ENCODE data around the gene TP53INP2.
A peak's percentile ranks its signal among the peaks of the same experiment; 100 is the strongest.

Gene TP53INP2

DNA sequence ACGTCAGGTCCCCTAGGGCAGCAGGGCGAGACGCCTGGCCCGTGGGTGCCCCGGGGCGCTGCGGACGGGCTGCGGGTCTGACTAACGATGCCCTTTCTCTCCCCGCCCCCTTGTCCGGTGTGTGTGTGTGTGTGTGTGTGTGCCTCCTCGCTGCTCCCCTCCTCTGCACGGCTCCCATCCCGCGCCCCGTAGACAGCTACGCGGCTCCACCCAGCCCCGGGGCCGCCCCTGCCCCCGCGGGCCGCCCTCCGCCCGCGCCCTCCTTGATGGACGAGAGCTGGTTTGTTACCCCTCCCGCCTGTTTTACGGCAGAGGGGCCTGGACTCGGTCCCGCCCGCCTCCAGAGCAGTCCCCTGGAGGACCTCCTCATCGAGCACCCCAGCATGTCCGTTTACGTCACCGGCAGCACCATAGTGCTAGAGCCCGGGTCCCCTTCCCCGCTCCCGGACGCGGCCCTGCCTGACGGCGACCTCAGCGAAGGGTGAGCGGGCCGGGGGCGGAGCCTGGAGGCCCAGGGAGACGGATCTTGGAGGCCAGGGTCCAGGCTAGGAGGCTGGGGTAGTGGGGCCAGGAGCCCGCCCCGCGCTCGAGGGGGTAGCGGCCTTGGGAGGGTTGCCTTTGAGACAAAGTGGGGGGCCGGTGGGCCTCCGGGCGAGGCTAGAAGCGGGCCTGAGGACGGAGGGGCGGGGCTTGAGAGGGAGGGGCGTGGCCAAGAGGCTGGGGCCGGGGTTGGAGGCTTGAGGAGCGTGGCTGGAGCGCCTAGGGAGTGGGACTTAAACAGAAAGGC lies 5.1 kb downstream of the TP53INP2 start:
- peak overlapping the region; percentile 58 for H3K4me3 ChIP-seq (ENCODE audit: low read depth, low read length)
- TF ChIP-seq, protein P1, sequence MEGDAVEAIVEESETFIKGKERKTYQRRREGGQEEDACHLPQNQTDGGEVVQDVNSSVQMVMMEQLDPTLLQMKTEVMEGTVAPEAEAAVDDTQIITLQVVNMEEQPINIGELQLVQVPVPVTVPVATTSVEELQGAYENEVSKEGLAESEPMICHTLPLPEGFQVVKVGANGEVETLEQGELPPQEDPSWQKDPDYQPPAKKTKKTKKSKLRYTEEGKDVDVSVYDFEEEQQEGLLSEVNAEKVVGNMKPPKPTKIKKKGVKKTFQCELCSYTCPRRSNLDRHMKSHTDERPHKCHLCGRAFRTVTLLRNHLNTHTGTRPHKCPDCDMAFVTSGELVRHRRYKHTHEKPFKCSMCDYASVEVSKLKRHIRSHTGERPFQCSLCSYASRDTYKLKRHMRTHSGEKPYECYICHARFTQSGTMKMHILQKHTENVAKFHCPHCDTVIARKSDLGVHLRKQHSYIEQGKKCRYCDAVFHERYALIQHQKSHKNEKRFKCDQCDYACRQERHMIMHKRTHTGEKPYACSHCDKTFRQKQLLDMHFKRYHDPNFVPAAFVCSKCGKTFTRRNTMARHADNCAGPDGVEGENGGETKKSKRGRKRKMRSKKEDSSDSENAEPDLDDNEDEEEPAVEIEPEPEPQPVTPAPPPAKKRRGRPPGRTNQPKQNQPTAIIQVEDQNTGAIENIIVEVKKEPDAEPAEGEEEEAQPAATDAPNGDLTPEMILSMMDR (IDR thresholded peaks at IDR 0.05; ENCODE audit: low read depth, low read length), result no peak
- TF ChIP-seq MYC (IDR thresholded peaks at IDR 0.05; ENCODE audit: low read depth, low read length) (peak; percentile 83), POLR2A (IDR thresholded peaks at IDR 0.05; ENCODE audit: extremely low read depth, insufficient read length) (peak; percentile 43)
- TF ChIP-seq, protein P2, sequence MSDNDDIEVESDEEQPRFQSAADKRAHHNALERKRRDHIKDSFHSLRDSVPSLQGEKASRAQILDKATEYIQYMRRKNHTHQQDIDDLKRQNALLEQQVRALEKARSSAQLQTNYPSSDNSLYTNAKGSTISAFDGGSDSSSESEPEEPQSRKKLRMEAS (IDR thresholded peaks at IDR 0.05; ENCODE audit: low read depth, low read length), result peak; percentile 52; the same call in 1 of the 2 replicates
- DNase-seq (ENCODE audit: low read depth), result peak; percentile 87

DNA sequence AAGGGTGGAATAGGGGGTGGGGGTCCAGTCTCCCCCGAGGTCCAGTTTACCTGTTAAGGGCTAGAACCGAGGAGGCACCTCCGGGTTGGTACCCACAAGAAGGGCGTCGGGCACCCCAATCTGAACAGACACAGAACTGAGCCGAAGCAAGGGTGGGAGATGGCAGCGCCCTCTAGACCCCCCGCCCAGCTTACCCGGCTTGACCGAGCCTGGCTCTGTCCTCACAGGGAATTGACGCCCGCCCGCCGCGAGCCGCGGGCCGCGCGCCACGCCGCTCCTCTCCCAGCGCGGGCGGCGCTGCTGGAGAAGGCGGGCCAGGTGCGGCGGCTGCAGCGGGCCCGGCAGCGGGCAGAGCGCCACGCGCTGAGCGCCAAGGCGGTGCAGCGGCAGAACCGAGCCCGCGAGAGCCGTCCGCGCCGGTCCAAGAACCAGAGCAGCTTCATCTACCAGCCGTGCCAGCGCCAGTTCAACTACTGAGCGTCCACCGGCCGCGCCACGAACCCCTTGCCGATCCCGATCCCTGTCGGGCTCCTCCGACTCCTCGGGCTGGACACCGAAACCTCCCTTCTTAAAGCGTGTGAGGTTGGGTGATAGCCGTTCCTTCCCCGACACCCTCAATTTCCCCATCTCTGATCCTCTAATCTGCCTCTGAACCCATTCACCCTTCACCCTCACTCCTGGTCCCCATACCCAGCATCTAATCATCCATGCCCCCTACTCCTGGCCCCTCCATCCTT lies 5.9 kb downstream of the TP53INP2 start:
- peak; percentile 83 for DNase-seq (ENCODE audit: low read depth)
- peak overlapping the region; percentile 58 for H3K4me3 ChIP-seq (ENCODE audit: low read depth, low read length)
- TF ChIP-seq, protein P1 (IDR thresholded peaks at IDR 0.05; ENCODE audit: low read depth, low read length), result peak; percentile 51
- peak; percentile 68 for TF ChIP-seq MYC (IDR thresholded peaks at IDR 0.05; ENCODE audit: low read depth, low read length)
- TF ChIP-seq, protein P2 (IDR thresholded peaks at IDR 0.05; ENCODE audit: low read depth, low read length), result peak; percentile 22; the same call in 1 of the 2 replicates
- TF ChIP-seq POLR2A (IDR thresholded peaks at IDR 0.05; ENCODE audit: extremely low read depth, insufficient read length), result no peak

DNA sequence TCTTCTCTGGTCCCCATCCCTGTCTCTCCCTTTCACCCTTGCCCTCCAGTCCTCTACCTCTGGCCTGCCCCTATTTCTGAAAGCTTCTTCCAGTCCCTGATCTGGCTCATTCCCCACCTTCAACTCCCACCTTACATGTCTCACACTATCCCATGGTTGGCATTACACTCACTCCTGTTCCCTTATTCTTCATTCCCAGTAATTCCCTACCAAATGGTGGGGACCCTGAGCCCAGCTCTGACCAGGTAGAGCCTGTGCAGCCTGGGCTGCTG lies 6.4 kb downstream of the TP53INP2 start:
- no peak overlapping the region for H3K4me3 ChIP-seq (ENCODE audit: low read depth, low read length)
- TF ChIP-seq, protein P1 (IDR thresholded peaks at IDR 0.05; ENCODE audit: low read depth, low read length), result no peak
- TF ChIP-seq MYC (IDR thresholded peaks at IDR 0.05; ENCODE audit: low read depth, low read length), result no peak
- TF ChIP-seq POLR2A (IDR thresholded peaks at IDR 0.05; ENCODE audit: extremely low read depth, insufficient read length), result no peak
- TF ChIP-seq, protein P2 (IDR thresholded peaks at IDR 0.05; ENCODE audit: low read depth, low read length), result no peak
- DNase-seq (ENCODE audit: low read depth), result peak; percentile 14

DNA sequence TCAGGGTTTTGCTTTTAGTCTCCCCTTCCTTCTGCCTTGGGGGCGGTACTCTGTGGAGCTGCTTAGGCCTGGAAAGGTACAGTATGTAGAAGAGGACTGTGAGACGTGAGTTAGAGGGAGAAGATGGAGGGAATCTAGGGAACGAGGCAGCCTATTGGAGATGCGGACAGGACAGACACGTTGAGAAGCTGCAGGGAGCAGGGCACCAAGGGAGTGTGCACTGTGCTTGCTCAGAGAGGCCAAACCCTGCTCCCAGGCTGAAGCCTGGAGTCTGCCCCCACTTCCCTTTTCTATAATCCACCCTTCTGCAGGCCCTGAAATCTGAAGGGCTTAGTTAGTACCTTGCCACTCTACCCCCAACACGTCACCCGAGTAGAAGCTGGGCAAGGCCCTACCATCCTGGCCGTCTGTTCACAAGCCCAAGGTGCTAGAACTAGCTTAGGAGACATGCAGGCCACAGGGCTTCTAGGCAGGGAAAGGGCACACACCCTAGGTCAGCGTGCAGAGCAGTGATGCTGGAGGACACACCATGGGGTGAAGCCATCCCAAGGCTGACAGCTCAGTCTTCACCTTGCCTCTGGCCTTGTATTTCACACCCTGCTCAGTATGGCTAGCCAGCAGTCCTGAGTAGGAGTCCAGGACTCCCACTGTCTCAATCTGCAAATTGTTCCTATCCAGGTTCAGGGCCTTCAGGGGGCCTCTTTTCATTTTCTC lies 6.9 kb downstream of the TP53INP2 start:
- peak; percentile 59 for DNase-seq (ENCODE audit: low read depth)
- H3K4me3 ChIP-seq (ENCODE audit: low read depth, low read length), result no peak overlapping the region
- TF ChIP-seq MYC (IDR thresholded peaks at IDR 0.05; ENCODE audit: low read depth, low read length), result no peak
- TF ChIP-seq, protein P2 (IDR thresholded peaks at IDR 0.05; ENCODE audit: low read depth, low read length), result no peak
- no peak for TF ChIP-seq POLR2A (IDR thresholded peaks at IDR 0.05; ENCODE audit: extremely low read depth, insufficient read length)
- TF ChIP-seq, protein P1 (IDR thresholded peaks at IDR 0.05; ENCODE audit: low read depth, low read length), result no peak

DNA sequence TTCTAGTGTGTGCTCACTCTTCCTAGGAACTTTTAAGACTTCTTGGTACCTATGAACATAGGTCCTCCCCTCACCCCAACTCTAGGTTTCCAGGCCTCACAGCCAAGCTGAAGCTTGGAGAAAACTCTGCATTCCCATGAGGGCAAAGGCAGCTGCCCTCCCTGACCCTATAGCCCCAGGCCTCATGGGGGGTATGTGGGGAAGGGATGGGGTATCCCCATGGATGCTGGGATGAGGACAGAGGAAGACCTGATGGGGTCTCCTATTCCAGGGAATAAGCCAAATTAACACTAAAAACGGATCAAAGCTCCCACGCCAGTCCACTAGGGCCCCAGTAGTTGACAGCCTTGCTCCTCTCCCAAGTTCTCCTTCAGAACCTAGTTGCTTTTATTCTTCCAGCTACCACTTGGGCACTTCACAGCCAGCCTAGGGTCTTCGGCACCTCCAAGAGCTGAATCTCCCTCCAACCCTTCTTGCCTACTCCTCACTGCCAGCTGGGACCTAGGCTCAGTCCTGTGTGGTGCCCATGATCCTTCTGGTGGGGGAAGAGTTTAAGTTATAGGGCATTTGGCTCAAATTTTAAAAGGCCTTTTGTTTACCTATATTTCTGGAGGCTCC lies 7.8 kb downstream of the TP53INP2 start:
- H3K4me3 ChIP-seq (ENCODE audit: low read depth, low read length), result no peak overlapping the region
- TF ChIP-seq, protein P1 (IDR thresholded peaks at IDR 0.05; ENCODE audit: low read depth, low read length), result no peak
- TF ChIP-seq POLR2A (IDR thresholded peaks at IDR 0.05; ENCODE audit: extremely low read depth, insufficient read length), result no peak
- TF ChIP-seq, protein P2 (IDR thresholded peaks at IDR 0.05; ENCODE audit: low read depth, low read length), result no peak
- TF ChIP-seq MYC (IDR thresholded peaks at IDR 0.05; ENCODE audit: low read depth, low read length), result no peak
- DNase-seq (ENCODE audit: low read depth), result no peak
